Right lobe of liver (tissue), 4 donors: ENCODE data around the gene COPG1.

Experiments
- POLR2A ChIP-seq: fragments of 450-650 bp; IDR thresholded peaks from one replicate; pipeline ENCODE4 v1.6.1; 2017; ENCODE audit warnings: antibody characterized with exemption, mild to moderate bottlenecking
- TF ChIP-seq, protein P1 (sequence below), 4 donors: fragments of 200-600 bp in 3 of 4; fragments of 450-650 bp in 1 of 4; IDR thresholded peaks; one replicate each; pipeline versions ENCODE4 v1.5.1 to v1.8.0; 2016 to 2022; ENCODE audit warnings: antibody characterized with exemption in 4 of 4, mild to moderate bottlenecking in 2 of 4
- donor health status: DM: no; HTN: no; CAD: no.
- donor health status: DM: no; HTN: no; CAD: no.
- donor health status: DM: no; HTN: yes; CAD: no.

DNA sequence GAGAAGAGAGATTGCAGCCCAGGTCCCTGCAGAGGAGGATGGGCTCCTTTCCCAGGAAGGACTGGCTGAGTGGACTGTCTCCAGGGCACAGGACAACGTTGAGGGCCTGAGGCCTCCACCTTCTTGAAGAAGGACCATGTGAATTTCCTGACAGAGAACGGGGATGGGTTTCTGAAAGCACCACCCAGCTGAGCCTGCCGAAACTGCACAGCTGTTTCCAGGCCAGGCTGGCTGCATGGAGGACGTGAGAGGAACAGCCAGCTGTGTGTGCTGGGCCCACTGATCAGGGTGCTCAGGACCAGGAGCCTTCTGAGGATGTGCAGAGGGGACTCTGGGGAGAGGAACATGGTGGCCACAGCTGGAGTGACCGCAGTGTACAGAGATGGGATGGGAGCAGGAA is 68.4 kb downstream of the COPG1 start:
- TF ChIP-seq, protein P1, sequence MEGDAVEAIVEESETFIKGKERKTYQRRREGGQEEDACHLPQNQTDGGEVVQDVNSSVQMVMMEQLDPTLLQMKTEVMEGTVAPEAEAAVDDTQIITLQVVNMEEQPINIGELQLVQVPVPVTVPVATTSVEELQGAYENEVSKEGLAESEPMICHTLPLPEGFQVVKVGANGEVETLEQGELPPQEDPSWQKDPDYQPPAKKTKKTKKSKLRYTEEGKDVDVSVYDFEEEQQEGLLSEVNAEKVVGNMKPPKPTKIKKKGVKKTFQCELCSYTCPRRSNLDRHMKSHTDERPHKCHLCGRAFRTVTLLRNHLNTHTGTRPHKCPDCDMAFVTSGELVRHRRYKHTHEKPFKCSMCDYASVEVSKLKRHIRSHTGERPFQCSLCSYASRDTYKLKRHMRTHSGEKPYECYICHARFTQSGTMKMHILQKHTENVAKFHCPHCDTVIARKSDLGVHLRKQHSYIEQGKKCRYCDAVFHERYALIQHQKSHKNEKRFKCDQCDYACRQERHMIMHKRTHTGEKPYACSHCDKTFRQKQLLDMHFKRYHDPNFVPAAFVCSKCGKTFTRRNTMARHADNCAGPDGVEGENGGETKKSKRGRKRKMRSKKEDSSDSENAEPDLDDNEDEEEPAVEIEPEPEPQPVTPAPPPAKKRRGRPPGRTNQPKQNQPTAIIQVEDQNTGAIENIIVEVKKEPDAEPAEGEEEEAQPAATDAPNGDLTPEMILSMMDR (IDR thresholded peaks at IDR 0.05): no peak
- TF ChIP-seq POLR2A: no peak
